ENCODE results near the gene COL4A1.

The COL4A1 gene

GRCh38 chr13:110234532-110234931 is 72.4 kb downstream of the COL4A1 start:
- peak overlapping the region; percentile 95; the same call in 1 of the 2 replicates for H3K27ac ChIP-seq (ENCODE audit: low read depth, low read length)
- peaks cover 29% of the 10 kb centered on the region for H3K79me2 ChIP-seq (ENCODE audit: control insufficient read depth, insufficient read depth, low read length, unreplicated experiment)
- H3K27me3 ChIP-seq (ENCODE audit: insufficient read depth, low read length), result no peaks in the 10 kb centered on the region
- no peaks in the 10 kb centered on the region for H3K36me3 ChIP-seq (ENCODE audit: insufficient read depth, low read length)
- H2AFZ ChIP-seq (ENCODE audit: low read length, unreplicated experiment), result no peak overlapping the region
- H3K4me3 ChIP-seq (ENCODE audit: low read depth, low read length), result no peak overlapping the region
- H3K4me1 ChIP-seq (ENCODE audit: control insufficient read depth, insufficient read depth, low read length, unreplicated experiment), result peaks cover 23% of the 10 kb centered on the region

GRCh38 chr13:110233951-110234280 is 73.0 kb downstream of the COL4A1 start:
- H3K4me1 ChIP-seq (ENCODE audit: control insufficient read depth, insufficient read depth, low read length, unreplicated experiment), result peaks cover 22% of the 10 kb centered on the region
- peak overlapping the region; percentile 70 for H3K4me3 ChIP-seq (ENCODE audit: low read depth, low read length)
- no peaks in the 10 kb centered on the region for H3K36me3 ChIP-seq (ENCODE audit: insufficient read depth, low read length)
- no peaks in the 10 kb centered on the region for H3K27me3 ChIP-seq (ENCODE audit: insufficient read depth, low read length)
- H2AFZ ChIP-seq (ENCODE audit: low read length, unreplicated experiment), result no peak overlapping the region
- H3K27ac ChIP-seq (ENCODE audit: low read depth, low read length), result peak overlapping the region; percentile 95
- H3K79me2 ChIP-seq (ENCODE audit: control insufficient read depth, insufficient read depth, low read length, unreplicated experiment), result peaks cover 28% of the 10 kb centered on the region

GRCh38 chr13:110233181-110233950 is 73.6 kb downstream of the COL4A1 start:
- H3K4me1 ChIP-seq (ENCODE audit: control insufficient read depth, insufficient read depth, low read length, unreplicated experiment), result peaks cover 22% of the 10 kb centered on the region
- H3K4me3 ChIP-seq (ENCODE audit: low read depth, low read length), result peak overlapping the region; percentile 70
- H2AFZ ChIP-seq (ENCODE audit: low read length, unreplicated experiment), result no peak overlapping the region
- H3K27me3 ChIP-seq (ENCODE audit: insufficient read depth, low read length), result no peaks in the 10 kb centered on the region
- peaks cover 23% of the 10 kb centered on the region for H3K79me2 ChIP-seq (ENCODE audit: control insufficient read depth, insufficient read depth, low read length, unreplicated experiment)
- H3K36me3 ChIP-seq (ENCODE audit: insufficient read depth, low read length), result no peaks in the 10 kb centered on the region
- H3K27ac ChIP-seq (ENCODE audit: low read depth, low read length), result peak overlapping the region; percentile 95

GRCh38 chr13:110232756-110233155 is 74.2 kb downstream of the COL4A1 start:
- H3K27ac ChIP-seq (ENCODE audit: low read depth, low read length), result peak overlapping the region; percentile 95
- H3K79me2 ChIP-seq (ENCODE audit: control insufficient read depth, insufficient read depth, low read length, unreplicated experiment), result peaks cover 22% of the 10 kb centered on the region
- no peaks in the 10 kb centered on the region for H3K36me3 ChIP-seq (ENCODE audit: insufficient read depth, low read length)
- H3K27me3 ChIP-seq (ENCODE audit: insufficient read depth, low read length), result no peaks in the 10 kb centered on the region
- peak overlapping the region; percentile 70 for H3K4me3 ChIP-seq (ENCODE audit: low read depth, low read length)
- H3K4me1 ChIP-seq (ENCODE audit: control insufficient read depth, insufficient read depth, low read length, unreplicated experiment), result peaks cover 22% of the 10 kb centered on the region
- peak overlapping the region; percentile 6 for H2AFZ ChIP-seq (ENCODE audit: low read length, unreplicated experiment)

GRCh38 chr13:110232142-110232541 is 74.8 kb downstream of the COL4A1 start:
- Histone ChIP-seq H3K36me3 (ENCODE audit: insufficient read depth, low read length) (no peaks in the 10 kb centered on the region), H3K79me2 (ENCODE audit: control insufficient read depth, insufficient read depth, low read length, unreplicated experiment) (peaks cover 22% of the 10 kb centered on the region), H3K27me3 (ENCODE audit: insufficient read depth, low read length) (no peaks in the 10 kb centered on the region), H2AFZ (ENCODE audit: low read length, unreplicated experiment) (no peak overlapping the region), H3K4me1 (ENCODE audit: control insufficient read depth, insufficient read depth, low read length, unreplicated experiment) (peaks cover 22% of the 10 kb centered on the region), H3K4me3 (ENCODE audit: low read depth, low read length) (peak overlapping the region; percentile 70; the same call in 1 of the 2 replicates), H3K27ac (ENCODE audit: low read depth, low read length) (peak overlapping the region; percentile 95)

GRCh38 chr13:110231348-110232047 is 75.5 kb downstream of the COL4A1 start:
- Histone ChIP-seq H3K27ac (ENCODE audit: low read depth, low read length) (peak overlapping the region; percentile 95; the same call in 1 of the 2 replicates), H3K4me3 (ENCODE audit: low read depth, low read length) (no peak overlapping the region), H3K27me3 (ENCODE audit: insufficient read depth, low read length) (no peaks in the 10 kb centered on the region), H3K36me3 (ENCODE audit: insufficient read depth, low read length) (no peaks in the 10 kb centered on the region), H2AFZ (ENCODE audit: low read length, unreplicated experiment) (no peak overlapping the region), H3K4me1 (ENCODE audit: control insufficient read depth, insufficient read depth, low read length, unreplicated experiment) (peaks cover 26% of the 10 kb centered on the region), H3K79me2 (ENCODE audit: control insufficient read depth, insufficient read depth, low read length, unreplicated experiment) (peaks cover 25% of the 10 kb centered on the region)

GRCh38 chr13:110230661-110231347 is 76.2 kb downstream of the COL4A1 start:
- no peak overlapping the region for H3K4me3 ChIP-seq (ENCODE audit: low read depth, low read length)
- peaks cover 28% of the 10 kb centered on the region for H3K79me2 ChIP-seq (ENCODE audit: control insufficient read depth, insufficient read depth, low read length, unreplicated experiment)
- no peaks in the 10 kb centered on the region for H3K36me3 ChIP-seq (ENCODE audit: insufficient read depth, low read length)
- H3K27me3 ChIP-seq (ENCODE audit: insufficient read depth, low read length), result no peaks in the 10 kb centered on the region
- H3K27ac ChIP-seq (ENCODE audit: low read depth, low read length), result no peak overlapping the region
- H2AFZ ChIP-seq (ENCODE audit: low read length, unreplicated experiment), result no peak overlapping the region
- peaks cover 33% of the 10 kb centered on the region for H3K4me1 ChIP-seq (ENCODE audit: control insufficient read depth, insufficient read depth, low read length, unreplicated experiment)

- H3K27ac ChIP-seq (ENCODE audit: low read depth, low read length), result no peak overlapping the region
- H3K4me3 ChIP-seq (ENCODE audit: low read depth, low read length), result no peak overlapping the region
- H2AFZ ChIP-seq (ENCODE audit: low read length, unreplicated experiment), result no peak overlapping the region
- peaks cover 28% of the 10 kb centered on the region for H3K79me2 ChIP-seq (ENCODE audit: control insufficient read depth, insufficient read depth, low read length, unreplicated experiment)
- peaks cover 34% of the 10 kb centered on the region for H3K4me1 ChIP-seq (ENCODE audit: control insufficient read depth, insufficient read depth, low read length, unreplicated experiment)
- no peaks in the 10 kb centered on the region for H3K36me3 ChIP-seq (ENCODE audit: insufficient read depth, low read length)
- H3K27me3 ChIP-seq (ENCODE audit: insufficient read depth, low read length), result no peaks in the 10 kb centered on the region
Observed at GRCh38 chr13:110229905-110230563, 76.9 kb downstream of the COL4A1 start.

- H3K27ac ChIP-seq (ENCODE audit: low read depth, low read length), result peak overlapping the region; percentile 42; the same call in 1 of the 2 replicates
- no peak overlapping the region for H2AFZ ChIP-seq (ENCODE audit: low read length, unreplicated experiment)
- no peaks in the 10 kb centered on the region for H3K27me3 ChIP-seq (ENCODE audit: insufficient read depth, low read length)
- H3K4me1 ChIP-seq (ENCODE audit: control insufficient read depth, insufficient read depth, low read length, unreplicated experiment), result peaks cover 30% of the 10 kb centered on the region
- H3K79me2 ChIP-seq (ENCODE audit: control insufficient read depth, insufficient read depth, low read length, unreplicated experiment), result peaks cover 24% of the 10 kb centered on the region
- H3K36me3 ChIP-seq (ENCODE audit: insufficient read depth, low read length), result no peaks in the 10 kb centered on the region
- H3K4me3 ChIP-seq (ENCODE audit: low read depth, low read length), result no peak overlapping the region
Observed at GRCh38 chr13:110228936-110229904, 77.7 kb downstream of the COL4A1 start.

Measured in ACC112 (cell line).